ENCODE results near the gene MTHFD1.
"Not testable (repeated sequence)": the region's sequence is repeated elsewhere in the genome, so short reads cannot be mapped to it uniquely, and the experiment has no call there.

The MTHFD1 gene

DNA sequence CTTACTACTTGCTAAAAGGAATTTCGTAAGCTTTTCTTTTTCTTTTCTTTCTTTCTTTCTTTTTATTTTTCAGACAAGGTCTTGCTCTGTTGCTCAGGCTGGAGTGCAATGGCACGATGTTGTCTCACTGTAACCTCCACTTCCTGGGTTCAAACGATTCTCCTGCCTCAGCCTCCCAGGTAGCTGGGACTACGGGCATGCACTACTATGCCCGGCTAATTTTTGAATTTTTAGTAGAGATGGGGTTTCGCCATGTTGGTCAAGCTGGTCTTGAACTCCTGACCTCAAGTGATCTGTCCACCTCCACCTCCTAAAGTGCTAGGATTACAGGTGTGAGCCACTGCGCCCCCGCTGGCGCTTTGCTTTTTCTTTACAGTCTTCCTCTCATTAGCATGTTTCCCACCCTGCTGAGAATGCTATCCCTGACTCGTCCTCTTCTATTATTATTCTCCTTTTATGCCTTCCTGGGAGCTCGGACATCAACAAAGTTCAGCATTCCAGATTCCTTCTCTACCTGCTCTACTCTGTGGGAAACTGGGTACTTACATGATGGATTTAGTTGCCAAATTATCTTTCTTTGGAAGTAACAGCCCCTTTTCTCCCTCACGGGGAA is 3.1 kb downstream of the MTHFD1 start:
- peaks cover 13% of the 10 kb centered on the region for H3K36me3 Mint-ChIP-seq (ENCODE audit: insufficient read depth)
- no peaks in the 10 kb centered on the region for H3K27me3 Mint-ChIP-seq
- no peaks in the 10 kb centered on the region for H3K9me3 Mint-ChIP-seq
- no peak for ATAC-seq (replicated peaks)
- DNase-seq: no peak
- peak overlapping the region in 1 of 2 donors; percentile 22 for H3K4me3 Mint-ChIP-seq
- H3K27ac Mint-ChIP-seq: peak overlapping the region in 1 of 2 donors; percentile 26
- H3K4me1 Mint-ChIP-seq (ENCODE audit: low read depth in 2 of 2): peaks cover 28 to 37% of the 10 kb centered on the region in 2 donors

- Mint-ChIP-seq H3K4me1 (ENCODE audit: low read depth in 2 of 2) (peaks cover 25 to 34% of the 10 kb centered on the region in 2 donors), H3K27ac (no peak overlapping the region), H3K4me3 (no peak overlapping the region), H3K36me3 (ENCODE audit: insufficient read depth) (peaks cover 11% of the 10 kb centered on the region), H3K27me3 (no peaks in the 10 kb centered on the region), H3K9me3 (no peaks in the 10 kb centered on the region)
- DNase-seq (no peak), ATAC-seq (replicated peaks) (no peak)
Observed at GRCh38 chr14:64391986-64392385, 3.8 kb downstream of the MTHFD1 start.

DNA sequence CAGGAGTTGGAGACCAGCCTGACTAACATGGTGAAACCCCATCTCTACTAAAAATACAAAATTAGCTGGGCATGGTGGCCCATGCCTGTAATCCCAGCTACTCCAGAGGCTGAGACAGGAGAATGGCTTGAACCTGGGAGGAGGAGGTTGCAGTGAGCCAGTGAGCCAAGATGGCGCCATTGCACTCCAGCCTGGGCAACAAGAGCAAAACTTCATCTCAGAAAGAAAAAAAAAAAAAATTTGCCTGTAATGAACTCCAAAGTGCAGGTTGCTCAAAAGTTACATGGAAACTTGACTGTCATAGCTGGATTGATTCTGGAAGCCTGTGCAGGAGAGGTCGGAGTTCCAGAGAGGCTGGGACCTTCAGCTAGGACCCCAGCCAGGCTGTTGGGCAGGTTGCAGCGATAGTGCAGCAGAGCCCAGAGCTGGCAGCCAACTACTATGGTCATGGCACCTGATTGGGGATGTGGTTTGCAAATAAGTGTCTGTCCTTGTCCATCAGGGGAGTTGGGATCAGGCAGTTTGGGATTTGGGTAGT is 5.1 kb downstream of the MTHFD1 start:
- H3K36me3 Mint-ChIP-seq (ENCODE audit: insufficient read depth); DNase-seq; H3K27me3 Mint-ChIP-seq; ATAC-seq (replicated peaks); H3K27ac Mint-ChIP-seq; H3K4me3 Mint-ChIP-seq; H3K9me3 Mint-ChIP-seq: not testable (repeated sequence)
- H3K4me1 Mint-ChIP-seq (ENCODE audit: low read depth in 2 of 2): peaks cover 17 to 30% of the 10 kb centered on the region in 2 donors

GRCh38 chr14:64394423-64394822 is 6.3 kb downstream of the MTHFD1 start:
- no peak for DNase-seq
- no peaks in the 10 kb centered on the region for H3K9me3 Mint-ChIP-seq
- no peak overlapping the region for H3K4me3 Mint-ChIP-seq
- no peak for ATAC-seq (replicated peaks)
- no peak overlapping the region for H3K27ac Mint-ChIP-seq
- peaks cover 10 to 21% of the 10 kb centered on the region in 2 donors for H3K4me1 Mint-ChIP-seq (ENCODE audit: low read depth in 2 of 2)
- no peaks in the 10 kb centered on the region for H3K27me3 Mint-ChIP-seq
- no peaks in the 10 kb centered on the region for H3K36me3 Mint-ChIP-seq (ENCODE audit: insufficient read depth)

DNA sequence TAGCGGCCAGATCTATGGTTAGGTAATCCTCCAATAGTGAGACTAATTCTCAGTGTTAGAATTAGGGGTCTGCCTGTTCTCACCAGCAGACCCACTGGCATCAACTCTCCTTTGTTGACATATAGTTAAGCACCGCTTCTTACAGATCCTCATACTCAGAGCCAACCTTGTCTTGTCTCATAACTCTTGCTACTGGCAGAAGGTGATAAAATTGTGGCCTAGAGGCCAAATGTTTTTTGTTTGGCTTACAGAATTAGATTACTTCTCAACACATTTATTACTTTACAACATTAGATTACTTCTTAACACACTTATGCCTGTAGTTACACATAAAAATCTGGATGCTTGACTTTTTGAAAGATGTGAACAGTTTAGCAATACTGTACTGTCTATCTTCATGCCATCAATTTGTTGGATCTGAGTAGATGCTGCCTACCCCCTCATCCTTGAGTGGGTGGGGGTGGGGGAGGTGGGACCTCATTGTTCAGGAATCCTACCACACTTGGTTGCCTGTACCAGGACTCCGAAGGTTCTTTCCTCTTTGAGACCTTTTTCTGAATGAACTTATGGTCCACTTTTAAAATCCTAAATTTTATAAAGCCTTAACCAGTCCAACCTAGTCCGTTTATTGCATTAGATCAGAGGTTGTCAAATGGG is 7.0 kb downstream of the MTHFD1 start:
- DNase-seq: no peak
- Mint-ChIP-seq H3K36me3 (ENCODE audit: insufficient read depth) (no peaks in the 10 kb centered on the region), H3K4me3 (no peak overlapping the region), H3K27ac (no peak overlapping the region), H3K9me3 (no peaks in the 10 kb centered on the region), H3K4me1 (ENCODE audit: low read depth in 2 of 2) (peaks cover 10 to 16% of the 10 kb centered on the region in 2 donors), H3K27me3 (no peaks in the 10 kb centered on the region)
- no peak for ATAC-seq (replicated peaks)

DNA sequence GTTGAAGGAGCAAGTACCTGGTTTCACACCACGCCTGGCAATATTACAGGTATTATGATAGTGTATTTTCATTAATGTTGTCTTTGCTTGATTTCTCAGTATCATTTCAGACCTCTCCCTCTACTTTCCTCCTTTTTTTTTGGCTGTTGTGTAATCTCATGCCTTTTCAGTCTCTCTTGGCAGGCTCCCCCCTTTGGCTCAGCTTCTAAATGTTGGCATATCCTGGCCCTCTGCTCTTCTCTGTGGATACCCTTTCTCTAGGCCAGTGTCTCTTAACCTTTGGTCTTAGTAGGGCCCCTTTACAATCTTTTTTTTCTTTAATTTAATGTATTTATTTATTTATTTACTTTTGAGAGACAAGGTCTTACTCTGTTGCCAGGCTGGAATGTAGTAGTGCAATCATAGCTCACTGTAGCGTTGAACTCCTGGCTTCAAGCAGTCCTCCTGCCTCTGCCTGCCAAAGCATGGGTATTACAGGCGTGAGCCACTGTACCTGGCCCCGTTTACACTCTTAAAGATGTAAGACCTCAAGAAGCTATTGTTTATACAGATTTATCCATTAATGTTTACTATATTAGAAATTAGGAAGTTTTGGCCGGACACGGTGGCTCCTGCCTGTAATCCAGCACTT is 12.8 kb downstream of the MTHFD1 start:
- Mint-ChIP-seq H3K27me3 (no peaks in the 10 kb centered on the region), H3K4me1 (ENCODE audit: low read depth in 2 of 2) (no peaks in the 10 kb centered on the region), H3K4me3 (no peak overlapping the region), H3K36me3 (ENCODE audit: insufficient read depth) (no peaks in the 10 kb centered on the region), H3K27ac (no peak overlapping the region), H3K9me3 (no peaks in the 10 kb centered on the region)
- DNase-seq (no peak), ATAC-seq (replicated peaks) (no peak)

DNA sequence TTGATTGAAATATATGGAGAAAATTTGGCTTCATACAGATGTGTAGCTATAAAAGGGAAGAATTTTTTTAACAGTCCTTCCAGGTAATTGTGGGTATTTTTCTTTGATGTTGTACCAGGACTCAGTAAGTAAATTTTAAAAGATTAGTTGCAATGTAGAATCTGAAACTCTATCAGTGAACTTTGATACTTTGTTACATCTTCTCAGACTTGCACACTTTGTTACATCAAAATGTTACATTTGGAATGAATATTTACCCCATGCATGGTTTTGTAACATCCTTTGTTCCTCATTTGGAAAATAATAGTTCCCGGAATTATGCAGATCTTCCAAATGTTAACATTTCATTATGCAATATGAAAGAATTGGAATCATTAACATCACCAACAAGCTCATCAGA is 13.8 kb downstream of the MTHFD1 start:
- Mint-ChIP-seq H3K27ac (no peak overlapping the region), H3K27me3 (no peaks in the 10 kb centered on the region), H3K36me3 (ENCODE audit: insufficient read depth) (no peaks in the 10 kb centered on the region), H3K4me3 (no peak overlapping the region), H3K4me1 (ENCODE audit: low read depth in 2 of 2) (no peaks in the 10 kb centered on the region), H3K9me3 (no peaks in the 10 kb centered on the region)
- ATAC-seq (replicated peaks) (no peak), DNase-seq (no peak)

GRCh38 chr14:64405295-64405694 is 17.1 kb downstream of the MTHFD1 start:
- Mint-ChIP-seq H3K36me3 (ENCODE audit: insufficient read depth) (no peaks in the 10 kb centered on the region), H3K27ac (no peak overlapping the region), H3K4me3 (no peak overlapping the region), H3K27me3 (no peaks in the 10 kb centered on the region), H3K4me1 (ENCODE audit: low read depth in 2 of 2) (no peaks in the 10 kb centered on the region), H3K9me3 (no peaks in the 10 kb centered on the region)
- no peak for ATAC-seq (replicated peaks)
- DNase-seq: no peak

- no peak for ATAC-seq (replicated peaks)
- DNase-seq: no peak
- Mint-ChIP-seq H3K27me3 (no peaks in the 10 kb centered on the region), H3K27ac (no peak overlapping the region), H3K4me1 (ENCODE audit: low read depth in 2 of 2) (no peaks in the 10 kb centered on the region), H3K36me3 (ENCODE audit: insufficient read depth) (peaks cover 2% of the 10 kb centered on the region), H3K9me3 (no peaks in the 10 kb centered on the region), H3K4me3 (no peak overlapping the region)
Observed at GRCh38 chr14:64407329-64407728, 19.2 kb downstream of the MTHFD1 start.

GRCh38 chr14:64409126-64409920 is 21.2 kb downstream of the MTHFD1 start:
- no peak overlapping the region for H3K4me3 Mint-ChIP-seq

GRCh38 chr14:64410084-64410774 is 22.1 kb downstream of the MTHFD1 start:
- DNase-seq (no peak), ATAC-seq (replicated peaks) (no peak)
- H3K27ac Mint-ChIP-seq: peak overlapping the region in 1 of 2 donors; percentile 78
- no peaks in the 10 kb centered on the region for H3K9me3 Mint-ChIP-seq
- no peaks in the 10 kb centered on the region for H3K27me3 Mint-ChIP-seq
- H3K36me3 Mint-ChIP-seq (ENCODE audit: insufficient read depth): peaks cover 21% of the 10 kb centered on the region
- no peaks in the 10 kb centered on the region for H3K4me1 Mint-ChIP-seq (ENCODE audit: low read depth in 2 of 2)
- no peak overlapping the region for H3K4me3 Mint-ChIP-seq

More at GRCh38 chr14:64409126-64409920, 21.2 kb downstream of the MTHFD1 start:
- DNase-seq (no peak), ATAC-seq (replicated peaks) (no peak)
- H3K4me1 Mint-ChIP-seq (ENCODE audit: low read depth in 2 of 2): no peaks in the 10 kb centered on the region
- H3K36me3 Mint-ChIP-seq (ENCODE audit: insufficient read depth): peaks cover 14% of the 10 kb centered on the region
- no peaks in the 10 kb centered on the region for H3K27me3 Mint-ChIP-seq
- no peaks in the 10 kb centered on the region for H3K9me3 Mint-ChIP-seq
- H3K27ac Mint-ChIP-seq: no peak overlapping the region

GRCh38 chr14:64411001-64411400 is 22.8 kb downstream of the MTHFD1 start:
- H3K27ac Mint-ChIP-seq: peak overlapping the region in 1 of 2 donors; percentile 78
- no peaks in the 10 kb centered on the region for H3K9me3 Mint-ChIP-seq
- no peaks in the 10 kb centered on the region for H3K4me1 Mint-ChIP-seq (ENCODE audit: low read depth in 2 of 2)
- no peak overlapping the region for H3K4me3 Mint-ChIP-seq
- peaks cover 21% of the 10 kb centered on the region for H3K36me3 Mint-ChIP-seq (ENCODE audit: insufficient read depth)
- no peak for DNase-seq
- ATAC-seq (replicated peaks): no peak
- no peaks in the 10 kb centered on the region for H3K27me3 Mint-ChIP-seq

DNA sequence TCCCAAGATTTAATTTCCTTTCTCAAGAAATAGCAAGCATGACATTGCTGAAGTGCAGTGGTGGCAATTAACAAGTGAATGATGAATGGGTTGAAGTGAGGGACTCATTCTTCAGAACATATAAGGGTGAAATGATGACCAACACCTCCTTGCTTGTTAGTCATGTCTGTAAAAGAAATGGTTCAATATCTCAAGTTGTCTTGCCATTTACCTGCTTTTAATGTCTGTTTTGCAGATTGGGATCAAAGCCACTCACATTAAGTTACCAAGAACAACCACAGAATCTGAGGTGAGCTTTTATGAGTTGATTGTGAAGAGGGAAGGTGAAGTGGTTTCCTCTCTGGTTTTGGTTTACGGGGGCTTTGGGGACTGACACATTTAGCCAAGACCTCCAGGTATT is 24.1 kb downstream of the MTHFD1 start:
- H3K4me3 Mint-ChIP-seq: no peak overlapping the region
- peaks cover 24% of the 10 kb centered on the region for H3K36me3 Mint-ChIP-seq (ENCODE audit: insufficient read depth)
- DNase-seq: no peak
- H3K9me3 Mint-ChIP-seq: no peaks in the 10 kb centered on the region
- no peaks in the 10 kb centered on the region for H3K27me3 Mint-ChIP-seq
- ATAC-seq (replicated peaks): no peak
- no peak overlapping the region for H3K27ac Mint-ChIP-seq
- H3K4me1 Mint-ChIP-seq (ENCODE audit: low read depth in 2 of 2): no peaks in the 10 kb centered on the region

All from effector memory CD8-positive, alpha-beta T cell (primary cell).